Measurements from ENCODE around the gene ADAMTSL3. TPM values are rescaled to one million over a fixed set of nuclear protein-coding genes. Genes with fewer than 3 reads are reported as not detected.

Gene ADAMTSL3
- total RNA-seq, 1 donor from 2014 or later: 0.64 TPM

DNA sequence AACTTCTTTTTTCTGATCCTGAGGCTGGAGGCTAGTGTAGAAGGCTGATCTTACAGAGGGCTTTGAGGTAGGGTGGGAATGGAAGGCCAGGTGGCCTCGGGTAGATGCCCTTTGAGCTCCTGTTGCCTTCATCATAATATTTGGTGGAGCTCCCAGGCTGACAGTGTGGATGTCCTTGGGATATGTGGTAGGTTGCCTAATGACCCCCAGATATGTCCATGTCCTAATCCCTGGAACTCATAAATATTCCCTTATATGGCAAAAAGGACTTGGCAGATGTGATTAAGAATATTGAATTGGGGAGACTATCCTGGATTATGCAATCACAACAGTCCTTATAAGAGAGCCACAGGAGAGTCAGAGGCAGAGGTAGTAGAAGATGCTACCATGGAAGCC, 5.5 kb downstream of the ADAMTSL3 start:
- no peak for DNase-seq (ENCODE audit: low spot score)
- H3K27ac Mint-ChIP-seq (ENCODE audit: unreplicated experiment): no peak overlapping the region
- H3K4me3 Mint-ChIP-seq (ENCODE audit: unreplicated experiment): no peak overlapping the region
- no peaks in the 10 kb centered on the region for H3K9me3 Mint-ChIP-seq (ENCODE audit: unreplicated experiment)
- H3K4me1 Mint-ChIP-seq (ENCODE audit: unreplicated experiment): peaks cover 6% of the 10 kb centered on the region
- H3K27me3 Mint-ChIP-seq (ENCODE audit: unreplicated experiment): peaks cover 5% of the 10 kb centered on the region
- TF ChIP-seq, protein P1, sequence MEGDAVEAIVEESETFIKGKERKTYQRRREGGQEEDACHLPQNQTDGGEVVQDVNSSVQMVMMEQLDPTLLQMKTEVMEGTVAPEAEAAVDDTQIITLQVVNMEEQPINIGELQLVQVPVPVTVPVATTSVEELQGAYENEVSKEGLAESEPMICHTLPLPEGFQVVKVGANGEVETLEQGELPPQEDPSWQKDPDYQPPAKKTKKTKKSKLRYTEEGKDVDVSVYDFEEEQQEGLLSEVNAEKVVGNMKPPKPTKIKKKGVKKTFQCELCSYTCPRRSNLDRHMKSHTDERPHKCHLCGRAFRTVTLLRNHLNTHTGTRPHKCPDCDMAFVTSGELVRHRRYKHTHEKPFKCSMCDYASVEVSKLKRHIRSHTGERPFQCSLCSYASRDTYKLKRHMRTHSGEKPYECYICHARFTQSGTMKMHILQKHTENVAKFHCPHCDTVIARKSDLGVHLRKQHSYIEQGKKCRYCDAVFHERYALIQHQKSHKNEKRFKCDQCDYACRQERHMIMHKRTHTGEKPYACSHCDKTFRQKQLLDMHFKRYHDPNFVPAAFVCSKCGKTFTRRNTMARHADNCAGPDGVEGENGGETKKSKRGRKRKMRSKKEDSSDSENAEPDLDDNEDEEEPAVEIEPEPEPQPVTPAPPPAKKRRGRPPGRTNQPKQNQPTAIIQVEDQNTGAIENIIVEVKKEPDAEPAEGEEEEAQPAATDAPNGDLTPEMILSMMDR (IDR thresholded peaks at IDR 0.05; ENCODE audit: unreplicated experiment): no peak
- no peaks in the 10 kb centered on the region for H3K36me3 Mint-ChIP-seq (ENCODE audit: low read depth, unreplicated experiment)

- Mint-ChIP-seq H3K4me3 (ENCODE audit: unreplicated experiment) (no peak overlapping the region), H3K27me3 (ENCODE audit: unreplicated experiment) (no peaks in the 10 kb centered on the region), H3K9me3 (ENCODE audit: unreplicated experiment) (no peaks in the 10 kb centered on the region), H3K36me3 (ENCODE audit: low read depth, unreplicated experiment) (no peaks in the 10 kb centered on the region), H3K27ac (ENCODE audit: unreplicated experiment) (no peak overlapping the region), H3K4me1 (ENCODE audit: unreplicated experiment) (no peaks in the 10 kb centered on the region)
- TF ChIP-seq, protein P1 (IDR thresholded peaks at IDR 0.05; ENCODE audit: unreplicated experiment): no peak
- DNase-seq (ENCODE audit: low spot score): no peak
Measured at GRCh38 chr15:83665480-83665879, 11.6 kb downstream of the ADAMTSL3 start.

DNA sequence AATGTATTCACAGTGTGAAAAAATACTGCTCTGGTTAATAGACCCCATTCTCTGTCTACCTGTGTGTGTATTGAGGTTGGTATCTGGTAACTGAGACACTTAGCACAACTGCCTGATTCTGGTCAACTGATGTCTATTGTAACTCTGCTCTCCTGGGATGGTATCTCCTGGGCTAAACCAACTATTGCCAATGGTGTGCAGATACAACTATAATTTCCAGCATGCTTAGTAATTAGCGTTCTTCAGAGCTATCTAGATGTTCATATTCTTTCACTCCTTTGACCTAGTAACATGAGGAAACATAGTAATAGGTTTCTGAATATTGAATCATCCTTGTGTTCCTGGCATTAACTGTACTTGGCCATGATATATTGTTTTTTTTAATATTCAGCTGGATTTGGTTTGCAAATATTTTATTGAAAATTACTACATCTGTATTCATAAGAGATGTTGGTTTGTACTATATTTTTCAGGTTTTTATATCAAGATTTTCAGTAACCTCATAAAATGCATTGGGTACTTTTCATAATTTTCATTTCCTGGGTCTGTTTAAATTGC, 16.8 kb downstream of the ADAMTSL3 start:
- TF ChIP-seq, protein P1 (IDR thresholded peaks at IDR 0.05; ENCODE audit: unreplicated experiment): no peak
- no peaks in the 10 kb centered on the region for H3K9me3 Mint-ChIP-seq (ENCODE audit: unreplicated experiment)
- H3K4me1 Mint-ChIP-seq (ENCODE audit: unreplicated experiment): no peaks in the 10 kb centered on the region
- H3K36me3 Mint-ChIP-seq (ENCODE audit: low read depth, unreplicated experiment): no peaks in the 10 kb centered on the region
- no peaks in the 10 kb centered on the region for H3K27me3 Mint-ChIP-seq (ENCODE audit: unreplicated experiment)
- H3K4me3 Mint-ChIP-seq (ENCODE audit: unreplicated experiment): no peak overlapping the region
- no peak overlapping the region for H3K27ac Mint-ChIP-seq (ENCODE audit: unreplicated experiment)
- DNase-seq (ENCODE audit: low spot score): no peak

DNA sequence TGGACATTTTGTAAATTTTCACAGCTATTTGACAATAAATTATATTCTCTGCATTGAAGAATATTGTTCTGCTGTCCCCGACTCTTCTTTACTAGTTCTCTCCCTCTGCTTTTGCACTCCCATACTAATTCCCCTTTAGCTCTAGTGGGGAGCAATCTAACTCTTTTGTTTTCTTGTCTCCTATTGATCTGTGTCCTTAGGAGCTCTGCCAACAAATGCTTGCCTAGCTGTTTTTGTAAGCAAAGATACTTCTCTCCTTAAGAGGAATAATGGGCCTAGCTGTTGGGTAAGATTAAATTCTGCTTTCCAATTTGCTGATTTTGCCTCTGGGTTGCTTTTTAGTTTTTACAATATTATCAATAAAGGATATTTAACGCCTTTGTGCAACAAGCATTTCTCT, 17.7 kb downstream of the ADAMTSL3 start:
- TF ChIP-seq, protein P1 (IDR thresholded peaks at IDR 0.05; ENCODE audit: unreplicated experiment): no peak
- H3K4me3 Mint-ChIP-seq (ENCODE audit: unreplicated experiment): no peak overlapping the region
- no peaks in the 10 kb centered on the region for H3K4me1 Mint-ChIP-seq (ENCODE audit: unreplicated experiment)
- no peaks in the 10 kb centered on the region for H3K9me3 Mint-ChIP-seq (ENCODE audit: unreplicated experiment)
- no peak for DNase-seq (ENCODE audit: low spot score)
- H3K27ac Mint-ChIP-seq (ENCODE audit: unreplicated experiment): no peak overlapping the region
- H3K27me3 Mint-ChIP-seq (ENCODE audit: unreplicated experiment): no peaks in the 10 kb centered on the region
- H3K36me3 Mint-ChIP-seq (ENCODE audit: low read depth, unreplicated experiment): no peaks in the 10 kb centered on the region

DNA sequence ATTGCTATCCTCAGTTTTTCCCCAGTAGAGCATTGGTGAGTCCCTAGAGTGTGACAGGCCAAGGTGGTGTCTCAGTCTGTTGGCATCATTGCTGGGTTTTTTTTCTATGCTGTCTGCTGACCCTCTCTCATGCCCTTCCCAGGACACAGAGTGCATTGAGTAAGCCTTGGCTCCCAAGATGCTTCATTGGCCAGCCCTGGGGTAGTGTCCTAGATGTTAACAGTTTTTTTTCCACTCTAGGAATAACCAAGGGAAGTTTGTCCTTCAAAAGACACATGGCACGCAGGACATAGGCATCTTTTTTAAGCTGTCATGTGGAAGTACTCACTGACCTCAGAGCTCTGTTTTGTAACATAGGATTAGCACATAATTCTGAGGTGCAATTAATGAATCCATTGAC, 19.5 kb downstream of the ADAMTSL3 start:
- Mint-ChIP-seq H3K4me3 (ENCODE audit: unreplicated experiment) (no peak overlapping the region), H3K27ac (ENCODE audit: unreplicated experiment) (no peak overlapping the region), H3K36me3 (ENCODE audit: low read depth, unreplicated experiment) (no peaks in the 10 kb centered on the region), H3K9me3 (ENCODE audit: unreplicated experiment) (no peaks in the 10 kb centered on the region), H3K4me1 (ENCODE audit: unreplicated experiment) (no peaks in the 10 kb centered on the region), H3K27me3 (ENCODE audit: unreplicated experiment) (no peaks in the 10 kb centered on the region)
- no peak for DNase-seq (ENCODE audit: low spot score)
- TF ChIP-seq, protein P1 (IDR thresholded peaks at IDR 0.05; ENCODE audit: unreplicated experiment): no peak
